GM19240 (cell line): ENCODE measurements around the gene CAMP.
A peak's percentile ranks its signal among the peaks of the same experiment; 100 is the strongest.
"Not testable (repeated sequence)": the region's sequence is repeated elsewhere in the genome, so short reads cannot be mapped to it uniquely, and the experiment has no call there.

Experiments used
- DNase-seq: peaks from one replicate; pipeline ENCODE4 v3.0.0; 2011; ENCODE audit warnings: low spot score; ENCODE audit not compliant: insufficient read length

CAMP gene

GRCh38 chr3:48256557-48256956 is 33.3 kb downstream of the CAMP start:
- no peak for DNase-seq

DNA sequence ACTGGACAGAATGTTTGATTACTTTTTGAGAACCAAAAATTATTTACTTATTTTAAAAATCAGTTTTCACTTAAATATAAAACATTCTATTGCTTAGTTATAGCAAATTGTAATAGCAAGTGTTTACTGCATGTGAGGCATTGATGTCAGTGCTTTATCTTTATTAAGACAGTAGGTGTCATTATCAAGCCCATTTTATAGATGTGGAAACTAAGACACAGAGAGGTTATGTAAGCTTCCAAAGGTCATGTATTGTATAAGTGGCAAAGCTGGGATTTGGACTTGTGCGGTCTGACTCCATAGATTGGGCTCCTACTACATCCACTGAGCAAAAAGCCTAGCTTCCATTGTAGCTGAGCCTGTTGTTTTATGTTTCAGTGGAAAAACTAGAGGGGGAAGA is 35.2 kb downstream of the CAMP start:
- DNase-seq, result no peak

GRCh38 chr3:48267782-48268181 is 44.5 kb downstream of the CAMP start:
- DNase-seq, result no peak

DNA sequence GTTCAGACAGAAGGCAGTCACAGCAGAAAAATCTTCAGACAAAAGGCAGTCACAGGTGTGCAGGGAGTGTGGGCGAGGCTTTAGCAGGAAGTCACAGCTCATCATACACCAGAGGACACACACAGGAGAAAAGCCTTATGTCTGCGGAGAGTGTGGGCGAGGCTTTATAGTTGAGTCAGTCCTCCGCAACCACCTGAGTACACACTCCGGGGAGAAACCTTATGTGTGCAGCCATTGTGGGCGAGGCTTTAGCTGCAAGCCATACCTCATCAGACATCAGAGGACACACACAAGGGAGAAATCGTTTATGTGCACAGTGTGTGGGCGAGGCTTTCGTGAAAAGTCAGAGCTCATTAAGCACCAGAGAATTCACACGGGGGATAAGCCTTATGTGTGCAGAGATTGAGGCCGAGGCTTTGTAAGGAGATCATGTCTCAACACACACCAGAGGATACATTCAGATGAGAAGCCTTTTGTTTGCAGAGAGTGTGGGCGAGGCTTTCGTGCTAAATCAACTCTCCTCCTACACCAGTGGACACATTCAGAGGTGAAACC is 45.2 kb downstream of the CAMP start:
- no peak for DNase-seq

DNA sequence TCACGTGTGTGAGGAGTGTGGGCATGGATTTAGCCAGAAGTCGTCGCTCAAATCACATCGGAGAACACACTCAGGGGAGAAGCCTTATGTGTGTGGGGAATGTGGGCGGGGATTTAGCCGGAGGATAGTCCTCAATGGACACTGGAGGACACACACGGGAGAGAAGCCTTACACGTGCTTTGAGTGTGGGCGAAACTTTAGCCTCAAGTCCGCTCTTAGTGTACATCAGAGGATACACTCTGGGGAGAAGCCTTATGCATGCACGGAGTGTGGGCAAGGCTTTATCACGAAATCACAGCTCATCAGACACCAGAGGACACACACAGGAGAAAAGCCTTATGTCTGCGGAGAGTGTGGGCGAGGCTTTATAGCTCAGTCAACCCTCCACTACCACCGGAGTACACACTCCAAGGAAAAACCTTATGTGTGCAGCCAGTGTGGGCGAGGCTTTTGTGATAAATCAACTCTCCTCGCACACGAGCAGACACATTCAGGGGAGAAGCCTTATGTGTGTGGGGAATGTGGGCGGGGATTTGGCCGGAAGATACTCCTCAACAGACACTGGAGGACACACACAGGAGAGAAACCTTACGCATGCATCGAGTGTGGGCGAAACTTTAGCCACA is 45.8 kb downstream of the CAMP start:
- no peak for DNase-seq

DNA sequence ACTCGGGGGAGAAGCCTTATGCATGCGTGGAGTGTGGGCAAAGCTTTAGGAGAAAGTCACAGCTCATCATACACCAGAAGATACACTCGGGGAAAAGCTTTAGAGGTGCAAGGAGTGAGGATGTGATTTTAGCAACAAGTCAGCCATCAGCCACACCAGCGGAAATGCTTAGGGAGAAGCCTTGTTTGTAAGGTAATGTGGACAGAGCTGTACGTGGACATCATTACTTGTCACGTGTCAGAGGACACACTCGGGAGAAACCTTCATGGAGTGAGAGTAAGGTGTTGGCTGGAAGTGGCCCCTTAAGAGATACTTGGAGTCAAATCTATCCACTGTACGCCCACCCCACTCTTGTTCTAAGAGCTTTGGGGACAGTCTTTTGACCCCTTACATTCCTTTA is 46.3 kb downstream of the CAMP start:
- no peak for DNase-seq

- no peak for DNase-seq
These were observed 47.0 kb downstream of the CAMP start for GRCh38 chr3:48270306-48270705.

GRCh38 chr3:48271223-48271622 is 47.9 kb downstream of the CAMP start:
- not testable (repeated sequence) for DNase-seq

DNA sequence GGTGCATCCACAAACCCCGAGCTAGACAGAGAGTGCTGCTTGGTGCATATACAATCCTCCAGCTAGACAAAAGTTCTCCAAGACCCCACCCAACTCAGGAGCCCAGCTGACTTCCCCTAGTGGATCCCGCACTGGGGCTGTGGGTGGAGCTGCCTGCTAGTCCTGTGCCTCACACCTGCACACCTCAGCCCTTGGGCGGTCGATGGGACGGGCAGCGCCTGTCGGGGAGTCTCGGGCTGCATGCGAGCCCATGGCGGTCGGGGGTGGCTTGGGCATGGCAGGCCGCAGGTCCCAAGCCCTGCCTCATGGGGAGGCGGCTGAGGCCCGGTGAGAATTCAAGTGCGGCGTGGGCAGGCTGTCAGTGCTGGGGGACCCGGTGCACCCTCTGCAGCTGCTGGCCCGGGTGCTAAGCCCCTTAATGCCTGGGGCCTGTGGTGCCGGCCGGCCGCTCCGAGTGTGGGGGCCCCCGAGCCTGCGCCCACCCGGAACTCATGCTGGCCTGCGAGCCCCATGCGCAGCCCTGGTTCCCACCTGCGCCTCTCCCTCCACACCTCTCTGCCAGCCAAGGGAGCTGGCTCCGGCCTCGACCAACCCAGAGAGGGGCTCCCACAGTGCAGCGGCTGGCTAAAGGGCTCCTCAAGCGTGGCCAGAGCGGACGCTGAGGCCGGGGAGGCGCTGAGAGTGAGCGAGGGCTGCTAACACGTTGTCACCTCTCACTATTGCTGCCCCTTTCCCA is 48.6 kb downstream of the CAMP start:
- DNase-seq, result no peak

GRCh38 chr3:48273594-48274211 is 50.4 kb downstream of the CAMP start:
- peak; percentile 56 for DNase-seq

DNA sequence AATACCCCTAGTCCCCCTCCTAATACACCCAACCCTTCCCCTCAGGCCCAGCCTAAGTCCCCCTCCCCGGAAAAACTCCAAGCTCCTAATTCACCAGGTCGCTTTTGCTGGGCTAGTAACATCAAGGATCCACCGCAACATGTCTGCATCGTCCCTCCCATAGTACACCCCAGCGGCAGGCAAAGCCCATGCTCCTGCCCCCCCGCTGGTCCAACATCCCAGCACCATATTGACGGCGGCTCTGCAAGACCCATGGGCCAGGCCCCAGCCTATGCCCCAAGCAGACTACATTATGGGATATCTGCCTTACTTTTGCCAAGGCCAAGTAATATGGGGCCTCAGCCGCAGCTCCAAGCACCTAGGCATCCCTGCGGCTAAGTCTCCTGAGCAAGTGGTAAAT is 51.2 kb downstream of the CAMP start:
- no peak for DNase-seq
